T-helper 2 cell (primary cell): ENCODE results near the gene AP4M1.
"Not testable (repeated sequence)": the region's sequence is repeated elsewhere in the genome, so short reads cannot be mapped to it uniquely, and the experiment has no call there.

Experiments used
- DNase-seq, 5 experiments: peaks; one replicate each; pipeline versions ENCODE4 v3.0.0 to v3.0.0-alpha.2; 2012 to 2022

The AP4M1 gene

DNA sequence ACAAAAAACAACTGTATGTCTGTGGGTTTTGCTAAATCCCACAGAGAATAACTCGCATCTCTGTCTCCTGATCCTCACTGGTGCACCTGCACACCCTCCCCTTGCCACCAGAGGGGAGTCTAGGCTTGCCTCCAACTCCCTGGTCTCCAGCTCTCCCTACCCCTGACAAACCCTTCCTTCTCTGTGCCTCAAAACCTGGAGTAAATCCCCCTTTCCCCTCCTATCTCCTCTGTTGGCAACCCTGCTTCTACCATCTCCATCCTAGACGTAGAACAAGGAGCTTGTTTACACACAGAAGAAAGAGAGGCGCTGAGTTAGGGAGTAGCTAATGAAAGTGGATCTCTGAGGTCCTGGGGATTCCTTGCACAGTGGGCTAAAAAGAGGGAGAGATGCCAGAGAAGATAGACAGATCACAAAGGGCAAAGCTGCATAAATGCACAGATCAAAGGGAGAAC is 31.3 kb downstream of the AP4M1 start:
- peak in 4 of 5 experiments; percentile 43 to 72 (median 52) for DNase-seq

- DNase-seq = no peak
These were observed 36.7 kb downstream of the AP4M1 start for GRCh38 chr7:100137851-100138760.

- DNase-seq = no peak
These were observed 40.1 kb downstream of the AP4M1 start for GRCh38 chr7:100141555-100141949.

DNA sequence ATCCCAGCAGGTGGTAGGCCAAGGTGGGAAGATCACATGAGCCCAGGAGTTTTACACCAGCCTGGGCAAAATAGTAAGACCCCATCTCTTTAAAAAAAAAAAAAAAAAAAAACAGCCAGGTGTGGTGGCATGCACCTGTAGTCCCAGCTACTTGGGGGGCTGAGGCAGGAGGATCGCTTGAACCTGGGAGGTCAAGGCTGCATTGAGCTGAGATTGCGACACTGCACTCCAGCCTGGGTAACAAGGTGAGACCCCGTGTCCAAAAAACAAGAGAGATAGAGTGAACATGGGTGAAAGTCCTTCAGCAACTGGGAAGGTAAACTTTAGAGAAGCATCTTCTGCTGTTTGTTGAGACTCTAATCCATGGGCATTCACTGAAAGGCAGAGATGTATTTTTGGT is 41.0 kb downstream of the AP4M1 start:
- no peak for DNase-seq

GRCh38 chr7:100146350-100146749 is 44.9 kb downstream of the AP4M1 start:
- DNase-seq = not testable (repeated sequence)

DNA sequence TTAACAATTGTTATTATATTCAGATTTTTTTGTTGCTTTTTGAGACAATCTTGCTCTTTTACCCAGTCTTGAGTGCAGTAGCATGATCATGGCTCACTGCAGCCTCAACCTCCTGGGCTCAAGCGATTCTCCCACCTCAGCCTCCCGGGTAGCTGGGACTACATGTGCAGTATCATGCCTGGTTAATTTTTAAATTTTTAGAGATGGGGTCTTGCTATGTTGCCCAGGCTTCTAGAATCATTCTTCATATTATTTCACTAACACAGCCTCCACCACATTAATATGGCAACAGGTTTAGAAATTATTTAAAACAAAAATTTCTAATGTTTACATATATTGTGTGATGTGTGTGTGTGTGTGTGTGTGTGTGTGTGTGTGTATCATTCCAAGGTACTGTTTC is 45.8 kb downstream of the AP4M1 start:
- no peak for DNase-seq

- DNase-seq = no peak
These were observed 46.7 kb downstream of the AP4M1 start for GRCh38 chr7:100148225-100148558.

- DNase-seq = peak; percentile 94 to 100 (median 98)
These were observed 47.3 kb downstream of the AP4M1 start, which contains the start of gene LAMTOR4 for GRCh38 chr7:100148559-100149328. TSS of gene LAMTOR4 (plus strand) at chr7:100148918. CDS start at chr7:100148973, 55 bp downstream.

DNA sequence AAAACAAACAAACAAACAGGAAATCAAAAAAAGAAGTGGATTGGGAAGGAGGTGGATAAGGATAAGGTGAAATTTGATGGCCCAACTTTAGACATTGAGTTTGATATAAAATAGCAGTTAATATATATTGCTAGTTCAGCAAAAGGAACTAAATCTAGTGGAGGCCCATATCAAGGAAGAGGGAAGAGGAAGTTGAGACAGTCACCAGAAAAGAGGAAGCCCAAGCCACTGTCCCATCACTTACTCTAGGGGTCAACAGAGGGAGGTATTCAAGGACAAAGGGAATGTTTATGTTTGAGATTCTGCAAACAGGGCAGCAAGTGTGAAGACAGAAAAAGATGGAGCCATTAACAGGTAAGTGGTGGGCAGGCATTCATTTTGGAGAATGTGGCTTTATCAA is 51.0 kb downstream of the AP4M1 start:
- no peak for DNase-seq

GRCh38 chr7:100152937-100153666 is 51.7 kb downstream of the AP4M1 start:
- DNase-seq = no peak

DNA sequence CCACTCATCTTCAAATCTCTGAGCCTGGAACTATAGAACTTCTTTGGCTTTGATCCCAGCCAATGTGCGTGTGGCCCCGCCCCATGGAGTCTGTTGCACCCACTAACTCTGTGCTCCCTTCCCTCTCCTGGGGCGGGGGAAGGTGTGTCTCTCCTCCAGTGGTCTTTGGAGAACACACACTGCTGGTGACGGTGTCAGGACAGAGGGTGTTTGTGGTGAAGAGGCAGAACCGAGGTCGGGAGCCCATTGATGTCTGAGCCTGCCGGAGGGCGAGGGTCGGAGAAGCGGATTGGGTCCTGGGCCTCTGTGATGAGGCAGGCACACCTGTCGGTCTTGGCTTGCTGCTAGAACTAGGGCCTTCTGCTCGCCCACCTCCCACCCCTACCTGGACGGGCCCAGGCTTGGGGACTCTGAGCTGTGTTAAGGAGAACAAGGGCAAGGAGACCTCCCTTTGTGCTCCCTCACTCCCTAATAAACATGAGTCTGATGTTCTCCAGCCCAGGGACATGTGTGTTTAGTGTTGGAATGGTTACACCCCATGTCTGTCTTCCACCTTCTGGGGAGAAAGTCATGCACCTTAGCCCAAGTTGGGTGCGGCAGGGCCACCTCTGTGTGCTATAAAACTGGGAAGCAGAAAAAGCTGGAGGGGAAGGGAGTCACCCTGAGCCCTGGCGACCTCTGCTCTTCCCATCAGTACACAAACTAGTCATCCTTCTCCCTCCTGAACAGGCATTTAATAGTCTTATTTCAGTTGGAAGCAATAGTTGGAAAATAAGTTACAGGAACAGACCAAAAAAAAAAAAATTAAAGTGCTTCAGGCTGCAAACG is 52.5 kb downstream of the AP4M1 start:
- no peak for DNase-seq

- DNase-seq = no peak
These were observed 53.4 kb downstream of the AP4M1 start for GRCh38 chr7:100154651-100155491.

GRCh38 chr7:100155553-100156317 is 54.3 kb downstream of the AP4M1 start:
- no peak for DNase-seq

DNA sequence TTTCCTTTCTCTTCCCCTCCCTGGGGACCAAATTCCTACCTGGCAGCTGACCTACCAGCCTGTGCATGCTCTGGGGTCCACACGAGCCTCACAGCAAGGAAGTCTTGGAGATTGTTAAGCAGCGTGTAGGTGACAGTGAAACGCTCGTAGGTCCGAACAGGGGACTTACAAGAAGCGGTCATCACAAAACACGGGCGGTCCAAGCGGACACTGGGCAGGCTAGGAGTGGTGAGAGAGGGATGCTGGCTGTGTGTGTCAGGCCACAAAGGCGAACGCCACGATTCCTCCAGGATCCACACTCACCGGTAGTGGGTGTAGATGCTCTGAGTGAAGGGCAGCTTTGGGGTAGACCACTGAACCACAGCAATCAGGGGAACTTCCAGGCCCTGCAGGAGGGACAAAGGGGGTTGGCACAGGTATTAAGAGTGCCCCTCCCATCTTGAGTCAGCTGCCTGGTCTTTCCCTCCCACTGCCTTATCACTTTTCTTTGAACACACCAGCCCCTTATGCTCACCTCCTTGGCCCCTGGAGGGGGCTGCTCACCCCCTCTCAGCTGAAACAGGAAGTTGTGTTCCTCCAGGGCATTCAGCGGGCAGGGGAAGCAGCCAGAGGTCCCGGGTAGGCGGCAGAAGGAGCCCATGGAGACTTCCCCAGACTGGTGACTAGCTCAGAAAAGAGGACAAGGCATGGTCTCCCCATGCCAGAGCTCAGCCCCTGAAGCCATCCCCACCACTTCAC is 55.1 kb downstream of the AP4M1 start:
- DNase-seq = peak in 1 of 5 experiments; percentile 32

- no peak for DNase-seq
These were observed 55.6 kb downstream of the AP4M1 start for GRCh38 chr7:100157069-100157333.

- DNase-seq = no peak
These were observed 56.1 kb downstream of the AP4M1 start for GRCh38 chr7:100157334-100158228.
